A673 (cell line): ENCODE measurements around the gene ASPSCR1.

Experiments
- EZH2 ChIP-seq: fragments of 200-600 bp; sonication (generic); IDR thresholded peaks from 2 replicates; pipeline ENCODE4 v1.6.1; 2017; ENCODE audit warnings: borderline replicate concordance, low read depth, mild to moderate bottlenecking, mixed read lengths, antibody characterized with exemption, low read length; ENCODE audit not compliant: poor library complexity, severe bottlenecking
- TF ChIP-seq, protein P1 (sequence below): fragments of 300-800, 200-600 bp; sonication (generic); conservative IDR thresholded peaks from 2 replicates; pipeline ENCODE4 v1.5.1; 2017; ENCODE audit warnings: low read depth, mild to moderate bottlenecking, antibody characterized with exemption, low read length, moderate library complexity, mixed read lengths

DNA sequence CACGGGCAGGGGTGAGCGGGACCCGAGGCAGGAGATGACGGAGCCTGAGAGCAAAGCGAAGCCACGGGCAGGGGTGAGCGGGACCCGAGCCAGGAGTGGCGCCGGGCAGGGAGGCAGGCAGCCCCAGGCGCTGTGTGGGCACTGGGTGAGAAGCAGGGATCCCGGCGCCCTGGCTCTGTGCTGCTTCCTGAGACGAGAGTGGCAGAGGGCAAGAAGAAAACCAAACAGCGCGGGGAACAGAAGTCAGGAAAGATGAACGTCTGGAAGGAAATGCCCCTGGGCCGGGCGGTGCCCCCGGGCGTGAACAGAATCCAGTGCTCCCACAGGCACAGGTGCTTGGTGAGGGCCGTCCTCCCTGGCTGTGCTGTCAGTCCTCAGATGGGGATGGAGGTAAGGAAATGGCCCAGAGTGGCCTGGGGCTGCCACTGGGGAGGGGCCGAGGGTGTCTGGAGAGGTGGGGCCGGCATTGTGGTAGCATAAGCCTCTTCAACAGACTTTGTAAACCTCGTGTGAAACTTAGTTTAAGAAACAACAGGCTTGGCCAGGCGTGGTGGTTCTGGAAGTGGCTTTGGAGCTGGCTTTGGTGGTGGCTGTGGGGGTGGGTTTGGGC, 9.8 kb downstream of the ASPSCR1 start:
- TF ChIP-seq, protein P1, sequence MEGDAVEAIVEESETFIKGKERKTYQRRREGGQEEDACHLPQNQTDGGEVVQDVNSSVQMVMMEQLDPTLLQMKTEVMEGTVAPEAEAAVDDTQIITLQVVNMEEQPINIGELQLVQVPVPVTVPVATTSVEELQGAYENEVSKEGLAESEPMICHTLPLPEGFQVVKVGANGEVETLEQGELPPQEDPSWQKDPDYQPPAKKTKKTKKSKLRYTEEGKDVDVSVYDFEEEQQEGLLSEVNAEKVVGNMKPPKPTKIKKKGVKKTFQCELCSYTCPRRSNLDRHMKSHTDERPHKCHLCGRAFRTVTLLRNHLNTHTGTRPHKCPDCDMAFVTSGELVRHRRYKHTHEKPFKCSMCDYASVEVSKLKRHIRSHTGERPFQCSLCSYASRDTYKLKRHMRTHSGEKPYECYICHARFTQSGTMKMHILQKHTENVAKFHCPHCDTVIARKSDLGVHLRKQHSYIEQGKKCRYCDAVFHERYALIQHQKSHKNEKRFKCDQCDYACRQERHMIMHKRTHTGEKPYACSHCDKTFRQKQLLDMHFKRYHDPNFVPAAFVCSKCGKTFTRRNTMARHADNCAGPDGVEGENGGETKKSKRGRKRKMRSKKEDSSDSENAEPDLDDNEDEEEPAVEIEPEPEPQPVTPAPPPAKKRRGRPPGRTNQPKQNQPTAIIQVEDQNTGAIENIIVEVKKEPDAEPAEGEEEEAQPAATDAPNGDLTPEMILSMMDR: no peak
- TF ChIP-seq EZH2: no peak
